ENCODE measurements around the gene TMEM179. TPM values are rescaled to one million over a fixed set of nuclear protein-coding genes. Genes with fewer than 3 reads are reported as not detected.

The TMEM179 gene
- polyA plus RNA-seq, 1 donor (not counting 4 experiments of a cell fraction or from before 2014, with no cell fraction given): not detected

DNA sequence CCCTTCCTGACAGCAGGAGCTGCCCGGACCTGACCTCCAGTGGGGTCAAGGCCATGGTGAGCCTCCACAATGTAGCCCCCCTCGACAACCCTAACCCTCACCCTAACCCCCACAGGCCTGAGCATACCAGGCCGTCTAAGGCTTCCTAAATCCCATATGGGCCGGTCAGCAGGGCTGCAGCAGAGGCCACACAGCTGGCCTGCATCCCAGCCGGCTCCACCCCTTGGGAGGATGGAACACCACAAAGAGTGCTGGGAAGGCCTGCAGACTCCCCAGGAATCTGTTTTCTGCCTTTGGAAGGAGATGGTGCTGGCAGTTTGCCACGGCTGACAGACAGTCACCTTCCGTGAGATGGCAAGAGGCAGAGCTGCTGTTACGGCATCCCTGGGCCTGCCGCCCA lies 2.8 kb downstream of the TMEM179 start:
- no peak for TF ChIP-seq EZH2 (IDR thresholded peaks at IDR 0.05; ENCODE audit: low read length)
- TF ChIP-seq, protein P1, sequence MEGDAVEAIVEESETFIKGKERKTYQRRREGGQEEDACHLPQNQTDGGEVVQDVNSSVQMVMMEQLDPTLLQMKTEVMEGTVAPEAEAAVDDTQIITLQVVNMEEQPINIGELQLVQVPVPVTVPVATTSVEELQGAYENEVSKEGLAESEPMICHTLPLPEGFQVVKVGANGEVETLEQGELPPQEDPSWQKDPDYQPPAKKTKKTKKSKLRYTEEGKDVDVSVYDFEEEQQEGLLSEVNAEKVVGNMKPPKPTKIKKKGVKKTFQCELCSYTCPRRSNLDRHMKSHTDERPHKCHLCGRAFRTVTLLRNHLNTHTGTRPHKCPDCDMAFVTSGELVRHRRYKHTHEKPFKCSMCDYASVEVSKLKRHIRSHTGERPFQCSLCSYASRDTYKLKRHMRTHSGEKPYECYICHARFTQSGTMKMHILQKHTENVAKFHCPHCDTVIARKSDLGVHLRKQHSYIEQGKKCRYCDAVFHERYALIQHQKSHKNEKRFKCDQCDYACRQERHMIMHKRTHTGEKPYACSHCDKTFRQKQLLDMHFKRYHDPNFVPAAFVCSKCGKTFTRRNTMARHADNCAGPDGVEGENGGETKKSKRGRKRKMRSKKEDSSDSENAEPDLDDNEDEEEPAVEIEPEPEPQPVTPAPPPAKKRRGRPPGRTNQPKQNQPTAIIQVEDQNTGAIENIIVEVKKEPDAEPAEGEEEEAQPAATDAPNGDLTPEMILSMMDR (optimal IDR thresholded peaks at IDR 0.05 in 1 of 3, IDR thresholded peaks at IDR 0.05 in 1 of 3, conservative IDR thresholded peaks at IDR 0.05 in 1 of 3; ENCODE audit: extremely low read depth in 1 of 3, insufficient read depth in 2 of 3, low read length in 3 of 3): no peak
- Histone ChIP-seq H3K79me2 (ENCODE audit: control insufficient read depth, insufficient read depth, low read length) (no peaks in the 10 kb centered on the region), H2AFZ (ENCODE audit: control insufficient read depth, low read length) (no peak overlapping the region), H3K27me3 (ENCODE audit: control insufficient read depth, extremely low read depth, insufficient read depth, low read length) (peaks cover 22% of the 10 kb centered on the region), H3K4me1 (ENCODE audit: control insufficient read depth, extremely low read depth, insufficient read depth, low read length) (no peaks in the 10 kb centered on the region), H4K20me1 (ENCODE audit: control insufficient read depth, extremely low read depth, insufficient read depth, low read length) (no peaks in the 10 kb centered on the region), H3K9me1 (ENCODE audit: control insufficient read depth, extremely low read depth, insufficient read depth, low read length) (no peaks in the 10 kb centered on the region), H3K4me2 (ENCODE audit: control insufficient read depth, extremely low read depth, insufficient read depth, low read depth, low read length) (no peak overlapping the region), H3K36me3 (ENCODE audit: control insufficient read depth in 2 of 2, extremely low read depth in 1 of 2, insufficient read depth in 2 of 2, low read length in 2 of 2) (no peaks in the 10 kb centered on the region), H3K27ac (ENCODE audit: control insufficient read depth, insufficient read depth, low read length) (no peak overlapping the region), H3K4me3 (ENCODE audit: control insufficient read depth in 2 of 3, extremely low read depth in 1 of 3, insufficient read depth in 2 of 3, low read depth in 1 of 3, low read length in 3 of 3) (no peak overlapping the region), H3K9ac (ENCODE audit: control insufficient read depth, extremely low read depth, insufficient read depth, low read length) (no peak overlapping the region), H3K9me3 (ENCODE audit: control insufficient read depth, low read depth, low read length) (no peaks in the 10 kb centered on the region)
- dilution Hi-C loops (cut with MboI; ENCODE audit: extremely low pct_ligation_motif_present, low sequenced_read_pairs): no loop called here
- no peak for DNase-seq (ENCODE audit: low read depth, low spot score)
- FAIRE-seq: no peak

DNA sequence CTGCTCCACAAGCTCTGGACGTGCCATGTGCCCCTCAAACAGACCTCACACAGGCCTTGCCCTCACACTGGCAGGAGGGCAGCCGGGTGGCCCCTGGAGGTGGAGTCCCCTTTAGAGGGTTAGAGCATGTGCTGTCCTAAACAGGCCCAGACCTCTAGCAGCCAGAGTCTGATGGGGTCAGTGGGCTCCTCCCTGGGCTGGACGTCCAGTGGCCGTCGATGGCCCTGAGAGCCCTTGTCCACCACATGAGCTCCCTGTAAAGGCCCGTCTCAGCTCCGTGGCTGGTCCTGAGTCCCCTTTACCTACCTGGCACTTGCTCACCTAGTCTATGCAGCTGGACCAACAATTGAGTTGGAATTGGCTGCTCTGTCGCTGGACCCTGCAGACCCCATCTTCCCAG lies 3.8 kb downstream of the TMEM179 start:
- Histone ChIP-seq H3K79me2 (ENCODE audit: control insufficient read depth, insufficient read depth, low read length) (no peaks in the 10 kb centered on the region), H3K4me2 (ENCODE audit: control insufficient read depth, extremely low read depth, insufficient read depth, low read depth, low read length) (no peak overlapping the region), H3K4me3 (ENCODE audit: control insufficient read depth in 2 of 3, extremely low read depth in 1 of 3, insufficient read depth in 2 of 3, low read depth in 1 of 3, low read length in 3 of 3) (no peak overlapping the region), H3K9ac (ENCODE audit: control insufficient read depth, extremely low read depth, insufficient read depth, low read length) (no peak overlapping the region), H3K9me3 (ENCODE audit: control insufficient read depth, low read depth, low read length) (no peaks in the 10 kb centered on the region), H3K27me3 (ENCODE audit: control insufficient read depth, extremely low read depth, insufficient read depth, low read length) (peaks cover 22% of the 10 kb centered on the region), H4K20me1 (ENCODE audit: control insufficient read depth, extremely low read depth, insufficient read depth, low read length) (no peaks in the 10 kb centered on the region), H3K4me1 (ENCODE audit: control insufficient read depth, extremely low read depth, insufficient read depth, low read length) (no peaks in the 10 kb centered on the region), H3K9me1 (ENCODE audit: control insufficient read depth, extremely low read depth, insufficient read depth, low read length) (no peaks in the 10 kb centered on the region), H2AFZ (ENCODE audit: control insufficient read depth, low read length) (no peak overlapping the region), H3K27ac (ENCODE audit: control insufficient read depth, insufficient read depth, low read length) (no peak overlapping the region), H3K36me3 (ENCODE audit: control insufficient read depth in 2 of 2, extremely low read depth in 1 of 2, insufficient read depth in 2 of 2, low read length in 2 of 2) (no peaks in the 10 kb centered on the region)
- DNase-seq (ENCODE audit: low read depth, low spot score) (no peak), FAIRE-seq (no peak)
- dilution Hi-C loops (cut with MboI; ENCODE audit: extremely low pct_ligation_motif_present, low sequenced_read_pairs): no loop called here
- TF ChIP-seq, protein P1 (optimal IDR thresholded peaks at IDR 0.05 in 1 of 3, IDR thresholded peaks at IDR 0.05 in 1 of 3, conservative IDR thresholded peaks at IDR 0.05 in 1 of 3; ENCODE audit: extremely low read depth in 1 of 3, insufficient read depth in 2 of 3, low read length in 3 of 3): no peak
- TF ChIP-seq EZH2 (IDR thresholded peaks at IDR 0.05; ENCODE audit: low read length): no peak
